ENCODE results near the gene NBAS.
"Not testable (repeated sequence)": the region's sequence is repeated elsewhere in the genome, so short reads cannot be mapped to it uniquely, and the experiment has no call there.

Gene NBAS

GRCh38 chr2:15527074-15527739 is 33.9 kb downstream of the NBAS start:
- DNase-seq (ENCODE audit: low spot score): no peak

DNA sequence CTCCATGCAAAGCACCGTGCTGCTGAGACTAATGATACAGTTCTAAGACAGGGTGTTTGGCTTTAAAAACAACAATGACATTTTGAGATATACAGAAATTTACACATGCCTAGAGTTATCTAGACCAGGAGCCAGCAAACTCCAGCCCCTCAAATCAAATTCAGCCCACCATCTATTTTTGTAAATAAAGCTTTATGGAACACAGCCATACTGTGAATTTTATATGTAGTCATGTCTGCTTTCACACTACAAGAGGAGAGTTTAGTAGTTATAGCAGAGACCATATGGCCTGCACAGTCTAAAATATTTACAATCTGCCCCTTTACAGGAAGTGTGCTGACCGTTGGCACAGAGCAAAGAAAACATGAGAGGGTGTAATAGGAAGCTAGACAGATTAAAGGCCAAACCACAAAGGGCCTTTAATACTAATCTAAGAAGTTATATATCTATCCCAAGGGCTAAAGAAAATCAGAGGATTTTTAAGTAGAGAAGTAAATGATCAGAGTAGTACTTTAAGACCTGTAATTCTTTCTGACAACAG is 39.4 kb downstream of the NBAS start:
- DNase-seq (ENCODE audit: low spot score): no peak

DNA sequence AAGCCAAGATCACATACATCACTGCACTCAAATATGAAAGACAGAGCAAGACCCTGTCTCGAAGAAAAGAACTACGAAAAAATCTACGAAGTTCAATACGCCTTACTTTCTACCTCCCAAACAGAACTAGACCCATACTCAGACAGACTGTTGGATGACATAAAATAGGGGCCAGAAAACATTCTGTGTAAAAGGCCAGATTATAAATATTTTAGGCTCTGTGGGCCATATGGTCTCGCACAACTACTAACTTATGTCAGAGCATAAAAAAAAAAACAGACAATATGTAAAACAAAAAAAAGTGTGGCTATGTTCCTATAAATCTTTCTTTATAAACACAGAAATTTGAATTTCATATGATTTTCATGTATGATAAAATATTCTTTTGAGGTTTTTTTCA is 40.8 kb downstream of the NBAS start:
- no peak for DNase-seq (ENCODE audit: low spot score)

GRCh38 chr2:15518759-15519158 is 42.4 kb downstream of the NBAS start:
- DNase-seq (ENCODE audit: low spot score): not testable (repeated sequence)

GRCh38 chr2:15517793-15518192 is 43.3 kb downstream of the NBAS start:
- no peak for DNase-seq (ENCODE audit: low spot score)

- no peak for DNase-seq (ENCODE audit: low spot score)
Observed at GRCh38 chr2:15511686-15512085, 49.4 kb downstream of the NBAS start.

DNA sequence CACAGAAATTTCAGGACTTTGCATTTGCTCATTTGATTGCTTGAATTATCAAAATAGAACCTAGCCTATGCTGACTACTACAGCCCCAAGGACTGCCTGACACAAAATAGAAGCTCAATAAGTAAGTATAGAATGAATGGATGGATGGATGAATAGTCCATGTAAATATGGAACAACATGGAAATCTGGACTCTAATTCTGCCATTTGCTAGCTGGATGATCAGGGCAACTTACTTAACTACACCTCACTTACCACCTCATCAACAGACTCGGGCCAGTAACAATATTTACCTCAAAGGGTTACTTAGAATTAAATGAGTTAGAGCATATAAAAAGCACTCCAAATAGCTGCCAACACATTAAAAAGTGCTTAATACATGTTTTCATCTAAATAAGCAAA is 50.6 kb downstream of the NBAS start:
- no peak for DNase-seq (ENCODE audit: low spot score)

GRCh38 chr2:15510131-15510530 is 51.0 kb downstream of the NBAS start:
- no peak for DNase-seq (ENCODE audit: low spot score)

- no peak for DNase-seq (ENCODE audit: low spot score)
Observed at GRCh38 chr2:15507697-15508096, 53.4 kb downstream of the NBAS start.

DNA sequence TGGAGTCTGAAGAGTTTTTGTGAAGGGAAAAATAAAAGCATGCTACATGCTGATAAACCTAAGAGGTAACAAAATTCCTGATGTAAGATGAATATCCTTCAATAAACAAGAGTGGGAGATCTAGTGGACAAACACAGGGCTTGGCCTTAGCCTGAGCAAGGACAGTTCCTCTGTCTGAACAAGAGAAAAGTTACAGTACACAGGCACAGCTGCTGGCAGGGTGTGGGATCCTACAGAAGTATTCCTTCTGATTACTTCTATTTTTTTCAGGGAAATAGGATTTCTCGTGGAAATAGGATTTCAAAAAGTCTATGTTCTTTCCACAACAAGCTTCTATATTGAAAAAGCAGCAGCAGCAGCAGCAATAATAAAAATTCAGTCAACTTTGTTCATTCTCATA is 54.1 kb downstream of the NBAS start:
- DNase-seq (ENCODE audit: low spot score): no peak

GRCh38 chr2:15506229-15506819 is 54.8 kb downstream of the NBAS start:
- DNase-seq (ENCODE audit: low spot score): no peak

- DNase-seq (ENCODE audit: low spot score): no peak
Observed at GRCh38 chr2:15504882-15505663, 56.1 kb downstream of the NBAS start.

- DNase-seq (ENCODE audit: low spot score): not testable (repeated sequence)
Observed at GRCh38 chr2:15499251-15499650, 61.9 kb downstream of the NBAS start.

DNA sequence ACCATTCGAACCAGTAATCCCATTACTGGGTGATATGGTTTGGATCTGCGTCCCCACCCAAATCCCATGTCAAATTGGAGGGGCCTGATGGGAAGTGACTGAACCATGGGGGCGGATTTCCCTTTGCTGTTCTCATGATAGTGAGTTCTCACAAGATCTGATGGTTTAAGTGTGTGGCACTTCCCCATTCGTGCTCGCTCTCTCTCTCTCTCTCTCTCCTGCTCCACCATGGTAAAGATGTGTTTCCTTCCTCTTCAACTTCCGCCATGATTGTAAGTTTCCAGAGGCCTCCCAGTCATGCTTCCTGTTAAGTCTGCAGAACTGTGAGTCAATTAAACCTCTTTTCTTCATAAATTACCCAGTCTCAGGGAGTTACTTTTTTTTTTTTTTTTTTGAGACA is 62.6 kb downstream of the NBAS start:
- no peak for DNase-seq (ENCODE audit: low spot score)

- DNase-seq (ENCODE audit: low spot score): no peak
Observed at GRCh38 chr2:15494877-15495276, 66.3 kb downstream of the NBAS start.

DNA sequence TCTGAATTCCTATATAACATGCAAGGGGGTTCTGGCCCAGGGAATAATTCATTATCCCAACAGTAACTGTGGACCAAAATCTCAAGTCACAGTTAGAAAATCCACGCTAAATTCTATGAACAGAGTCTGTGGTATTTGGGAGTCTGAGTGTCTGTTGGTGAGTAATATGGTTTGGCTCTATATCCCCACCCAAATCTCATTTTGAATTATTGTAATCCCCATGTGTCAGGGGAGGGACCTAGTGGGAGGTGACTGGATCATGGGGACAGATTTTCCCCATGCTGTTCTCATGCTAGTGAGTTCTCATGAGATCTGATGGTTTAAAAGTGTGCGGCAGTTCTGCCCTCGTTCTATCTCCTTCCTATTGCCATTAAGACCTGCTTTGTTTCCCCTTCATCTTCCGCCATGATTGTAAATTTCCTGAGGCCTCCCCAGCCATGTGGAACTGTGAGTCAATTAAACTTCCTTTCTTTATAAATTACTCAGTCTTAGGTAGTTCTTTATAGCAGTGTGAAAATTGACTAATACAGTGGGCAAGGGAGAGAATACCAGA is 68.3 kb downstream of the NBAS start:
- no peak for DNase-seq (ENCODE audit: low spot score)

DNA sequence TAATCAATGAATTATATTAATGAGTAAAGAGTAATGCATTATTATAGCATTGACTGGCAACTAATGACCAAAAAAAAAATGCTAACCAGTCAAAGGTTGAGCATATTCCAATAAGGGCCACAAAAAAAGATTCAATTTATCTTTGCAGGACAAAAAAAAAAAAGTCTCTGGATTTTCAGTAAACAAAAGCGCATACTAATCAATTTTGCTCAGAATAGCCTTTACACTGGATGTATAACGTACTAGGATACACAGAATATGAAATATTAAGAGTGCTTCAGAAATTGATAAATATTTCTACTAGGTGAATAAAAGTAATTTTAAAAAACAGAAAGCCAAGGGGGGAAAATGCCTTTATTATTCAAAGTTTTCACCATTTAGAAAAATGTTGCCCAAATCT is 74.4 kb downstream of the NBAS start:
- DNase-seq (ENCODE audit: low spot score): no peak

GRCh38 chr2:15485949-15486348 is 75.2 kb downstream of the NBAS start:
- DNase-seq (ENCODE audit: low spot score): no peak

DNA sequence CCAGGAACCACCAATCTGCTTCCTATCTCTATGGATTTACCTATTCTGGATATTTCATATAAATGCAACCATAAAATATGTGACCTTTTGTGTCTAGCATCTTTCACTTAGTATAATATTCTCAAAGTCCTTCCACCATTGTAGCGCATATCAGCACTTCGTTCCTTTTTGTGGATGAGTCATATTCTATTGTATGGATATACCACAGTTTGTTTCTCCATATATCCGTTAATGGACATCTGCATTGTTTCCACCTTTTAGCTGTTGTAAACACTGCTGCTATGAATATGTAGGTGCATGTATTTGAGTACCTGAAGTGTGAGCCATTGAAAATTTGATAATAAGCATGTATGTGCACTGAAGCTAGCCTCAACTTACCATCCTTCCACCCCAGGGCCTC is 80.1 kb downstream of the NBAS start:
- no peak for DNase-seq (ENCODE audit: low spot score)

DNA sequence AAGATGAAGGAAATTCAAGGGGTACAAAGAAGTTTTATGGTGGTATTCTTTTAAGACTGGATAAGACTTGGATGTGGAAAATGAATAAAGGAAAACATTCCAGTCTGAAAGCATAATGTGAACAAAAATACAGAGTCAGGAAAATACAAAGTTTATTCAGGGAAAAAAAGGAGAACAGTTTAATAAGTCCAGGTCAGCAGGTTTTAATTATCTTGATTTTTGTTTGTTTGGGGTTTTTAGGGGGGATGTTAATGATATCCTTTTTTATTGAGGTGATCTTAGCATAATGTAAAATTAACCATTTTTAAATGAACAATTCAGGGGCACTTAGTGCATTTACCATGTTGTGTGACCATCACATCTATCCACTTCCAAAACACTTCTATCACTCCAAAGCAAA is 80.6 kb downstream of the NBAS start:
- no peak for DNase-seq (ENCODE audit: low spot score)

DNA sequence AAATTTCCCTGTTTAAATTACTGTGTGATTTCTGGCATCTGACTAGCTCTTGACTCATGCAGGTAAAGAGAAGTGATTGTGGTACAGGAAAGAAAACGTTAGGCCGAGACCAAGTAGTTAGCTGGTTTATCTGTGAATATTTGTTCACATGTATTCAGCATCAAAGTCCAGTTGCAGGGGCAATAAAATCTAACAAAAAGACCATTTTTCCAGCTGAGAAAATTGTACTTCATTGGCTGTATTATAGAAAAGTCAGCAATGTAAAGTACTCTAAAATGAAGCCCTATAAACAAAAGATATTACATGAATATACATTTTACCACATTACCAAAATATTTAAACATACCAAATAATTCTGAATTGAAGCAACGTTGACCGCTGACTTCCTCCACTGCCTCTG is 88.3 kb downstream of the NBAS start:
- DNase-seq (ENCODE audit: low spot score): no peak

GRCh38 chr2:15472133-15472532 is 89.0 kb downstream of the NBAS start:
- DNase-seq (ENCODE audit: low spot score): no peak

- DNase-seq (ENCODE audit: low spot score): no peak
Observed at GRCh38 chr2:15471606-15472005, 89.5 kb downstream of the NBAS start.

All from CD4-positive, alpha-beta T cell treated with Interleukin-6 at 100 ng/mL for 8 hours (primary cell).